H1 (cell line): ENCODE data around the gene C9orf50. TPM values are rescaled to one million over a fixed set of nuclear protein-coding genes. Genes with fewer than 3 reads are reported as not detected.

Source experiments
- CTCF ChIA-PET: fragments of 300-600 bp; sonication (Branson Sonifier 250); formaldehyde crosslinking; loops from one replicate; lab custom pipeline; 2021; ENCODE audit not compliant: partially characterized antibody; lab: Charles Lee
- POLR2A ChIA-PET: fragments of 300-600 bp; sonication (Branson Sonifier 250); formaldehyde crosslinking; loops from one replicate; lab custom pipeline; 2021; ENCODE audit warnings: inconsistent platforms; ENCODE audit not compliant: partially characterized antibody; lab: Charles Lee
- DNase-seq, 2 experiments: peaks; one replicate each; pipeline versions ENCODE4 v3.0.0 to v3.0.0-alpha.2; 2010 to 2022; ENCODE audit warnings: low spot score in 2 of 2, low read depth in 1 of 2, mixed read lengths in 1 of 2
- FAIRE-seq: peaks from 2 replicates; lab custom pipeline; 2011; peaks lifted over from hg19 to GRCh38; lab: Jason Lieb, UNC
- H2AFZ ChIP-seq: 2 replicates; pipeline ENCODE4 v1.8.1; 2012; ENCODE audit warnings: low read length, inconsistent platforms
- H2AK5ac ChIP-seq: 2 replicates; pipeline ENCODE4 v1.6.1; 2013; ENCODE audit warnings: low read depth, low read length
- H2BK120ac ChIP-seq: replicated peaks from 2 replicates; pipeline ENCODE3; 2013; ENCODE audit warnings: low read depth, low read length, inconsistent platforms
- H2BK12ac ChIP-seq: 2 replicates; pipeline ENCODE4 v1.6.1; 2013; ENCODE audit warnings: low read depth, low read length
- H2BK15ac ChIP-seq: 2 replicates; pipeline ENCODE4 v1.6.1; 2013; ENCODE audit warnings: low read length
- H2BK20ac ChIP-seq: 2 replicates; pipeline ENCODE4 v1.6.1; 2013; ENCODE audit warnings: low read length
- H2BK5ac ChIP-seq: 2 replicates; pipeline ENCODE4 v1.6.1; 2013; ENCODE audit warnings: low read depth, low read length
- H3K14ac ChIP-seq: 2 replicates; pipeline ENCODE4 v1.6.1; 2013; ENCODE audit warnings: inconsistent platforms; ENCODE audit not compliant: insufficient read length
- H3K18ac ChIP-seq: 2 replicates; pipeline ENCODE4 v1.6.1; 2013; ENCODE audit warnings: low read length; ENCODE audit errors: extremely low read depth
- H3K23ac ChIP-seq: 2 replicates; pipeline ENCODE4 v1.6.1; 2013; ENCODE audit warnings: inconsistent platforms; ENCODE audit not compliant: insufficient read length
- H3K23me2 ChIP-seq: 2 replicates; pipeline ENCODE4 v1.6.1; 2013; ENCODE audit warnings: low read depth, low read length
- H3K27ac ChIP-seq: 2 replicates; pipeline ENCODE4 v1.6.1; 2011; ENCODE audit warnings: low read depth, low read length, inconsistent platforms
- H3K27me3 ChIP-seq, 4 experiments: replicated peaks in 1 of 4; 1 replicate in 1 of 4; 2 replicates in 3 of 4; pipeline versions ENCODE4 v1.6.1 to v1.8.1; 2011 to 2013; ENCODE audit warnings: low read length in 3 of 4, mild to moderate bottlenecking in 3 of 4, inconsistent platforms in 2 of 4, mixed read lengths in 2 of 4, moderate library complexity in 1 of 4; ENCODE audit not compliant: control insufficient read depth in 3 of 4, insufficient read depth in 3 of 4; ENCODE audit errors: extremely low read depth in 1 of 4
- H3K36me3 ChIP-seq, 4 experiments: 2 replicates each; pipeline versions ENCODE4 v1.6.1 to v1.8.1; 2011 to 2013; ENCODE audit warnings: mild to moderate bottlenecking in 4 of 4, low read length in 3 of 4, moderate library complexity in 2 of 4, control low read depth in 1 of 4, inconsistent platforms in 1 of 4; ENCODE audit not compliant: insufficient read depth in 4 of 4, control insufficient read depth in 2 of 4
- H3K4ac ChIP-seq: replicated peaks from 2 replicates; pipeline ENCODE3; 2013; ENCODE audit warnings: low read length, low read depth, mixed read lengths, inconsistent platforms; ENCODE audit not compliant: insufficient read length
- H3K4me1 ChIP-seq, 4 experiments: replicated peaks in 1 of 4; 1 replicate in 1 of 4; 2 replicates in 3 of 4; pipeline versions ENCODE4 v1.6.1 to v1.8.1; 2011 to 2013; ENCODE audit warnings: low read length in 3 of 4, inconsistent platforms in 2 of 4, mixed read lengths in 1 of 4; ENCODE audit not compliant: insufficient read depth in 4 of 4, control insufficient read depth in 3 of 4
- H3K4me2 ChIP-seq, 2 experiments: 2 replicates each; pipeline versions ENCODE4 v1.6.1 to v1.8.1; 2011 to 2013; ENCODE audit warnings: low read depth in 2 of 2, low read length in 2 of 2, control low read depth in 1 of 2, inconsistent platforms in 1 of 2, mild to moderate bottlenecking in 1 of 2; ENCODE audit not compliant: insufficient read depth in 1 of 2
- H3K4me3 ChIP-seq, 4 experiments: fragments of 200-600, 300-600 bp in 1 of 4; sonication (generic), shearing (Covaris generic), sonication (Bioruptor Twin) in 1 of 4; 2 replicates each; pipeline versions ENCODE4 v1.5.1 to v1.8.1; 2011 to 2016; ENCODE audit warnings: low read length in 4 of 4, low read depth in 3 of 4, control low read depth in 2 of 4, inconsistent platforms in 2 of 4, mild to moderate bottlenecking in 2 of 4, mixed read lengths in 1 of 4, moderate library complexity in 1 of 4; ENCODE audit not compliant: insufficient read depth in 2 of 4; ENCODE audit errors: extremely low read depth in 1 of 4
- H3K56ac ChIP-seq: replicated peaks from 2 replicates; pipeline ENCODE3; 2013; ENCODE audit warnings: low read depth, mild to moderate bottlenecking, mixed read lengths, low read length, inconsistent platforms; ENCODE audit not compliant: insufficient read length
- H3K79me1 ChIP-seq: 2 replicates; pipeline ENCODE4 v1.6.1; 2013; ENCODE audit warnings: low read depth, low read length, control low read depth
- H3K79me2 ChIP-seq, 2 experiments: 2 replicates each; pipeline versions ENCODE4 v1.6.1 to v1.8.1; 2012 to 2013; ENCODE audit warnings: low read length in 2 of 2, mild to moderate bottlenecking in 2 of 2, inconsistent platforms in 1 of 2; ENCODE audit not compliant: insufficient read depth in 2 of 2, control insufficient read depth in 1 of 2
- H3K9ac ChIP-seq, 4 experiments: replicated peaks in 1 of 4; 1 replicate in 1 of 4; 2 replicates in 3 of 4; pipeline versions ENCODE4 v1.6.1 to v1.8.1; 2011 to 2013; ENCODE audit warnings: low read depth in 3 of 4, low read length in 3 of 4, control low read depth in 2 of 4, mild to moderate bottlenecking in 2 of 4, moderate library complexity in 2 of 4, inconsistent platforms in 1 of 4; ENCODE audit errors: extremely low read depth in 1 of 4
- H3K9me3 ChIP-seq, 2 experiments: 2 replicates each; pipeline versions ENCODE4 v1.6.1 to v1.8.1; 2012 to 2013; ENCODE audit warnings: mild to moderate bottlenecking in 2 of 2, moderate library complexity in 2 of 2, control low read depth in 1 of 2, inconsistent platforms in 1 of 2, low read depth in 1 of 2, low read length in 1 of 2, mixed read lengths in 1 of 2; ENCODE audit not compliant: insufficient read depth in 2 of 2
- H4K20me1 ChIP-seq, 2 experiments: replicated peaks in 1 of 2; 2 replicates each; pipeline versions ENCODE3 to v1.8.1; 2011 to 2013; ENCODE audit warnings: inconsistent platforms in 2 of 2, low read length in 2 of 2, mild to moderate bottlenecking in 1 of 2; ENCODE audit not compliant: insufficient read depth in 2 of 2, control insufficient read depth in 1 of 2
- H4K5ac ChIP-seq: 2 replicates; pipeline ENCODE4 v1.6.1; 2013; ENCODE audit warnings: low read length, low read depth, mixed read lengths, inconsistent platforms; ENCODE audit not compliant: insufficient read length
- H4K8ac ChIP-seq: 2 replicates; pipeline ENCODE4 v1.8.0; 2013; ENCODE audit warnings: mild to moderate bottlenecking, moderate library complexity, low read length, inconsistent platforms; ENCODE audit not compliant: insufficient read depth; ENCODE audit errors: extremely low read depth
- H4K91ac ChIP-seq: replicated peaks from 2 replicates; pipeline ENCODE3; 2013; ENCODE audit warnings: low read length, mixed read lengths, inconsistent platforms; ENCODE audit not compliant: insufficient read length
- BACH1 ChIP-seq: IDR thresholded peaks from 2 replicates; pipeline ENCODE4 v1.6.1; 2012; ENCODE audit warnings: low read length, improper control_type of control experiment
- E2F6 ChIP-seq: IDR thresholded peaks from 2 replicates; pipeline ENCODE4 v1.6.1; 2012; ENCODE audit warnings: inconsistent platforms
- EZH2 ChIP-seq: fragments of 200-600 bp; sonication (generic); IDR thresholded peaks from 2 replicates; pipeline ENCODE4 v1.7.1; 2012; ENCODE audit warnings: low read depth, mild to moderate bottlenecking, moderate library complexity, low read length, inconsistent platforms; ENCODE audit not compliant: severe bottlenecking
- HDAC2 ChIP-seq, 2 experiments: fragments of 300-600 bp in 1 of 2; sonication (generic) in 1 of 2; IDR thresholded peaks; 2 replicates each; pipeline ENCODE4 v1.6.1; 2011 to 2012; ENCODE audit warnings: low read depth in 2 of 2, low read length in 2 of 2, mild to moderate bottlenecking in 2 of 2, moderate library complexity in 2 of 2, borderline replicate concordance in 1 of 2, inconsistent platforms in 1 of 2
- HDAC6 ChIP-seq: IDR thresholded peaks from one replicate; pipeline ENCODE4 v1.7.1; 2012; ENCODE audit warnings: low read depth, mild to moderate bottlenecking, inconsistent platforms, low read length, moderate library complexity
- JUND ChIP-seq: IDR thresholded peaks from 2 replicates; pipeline ENCODE4 v1.6.1; 2011; ENCODE audit warnings: mild to moderate bottlenecking, improper control_type of control experiment, low read length
- NRF1 ChIP-seq: IDR thresholded peaks from 2 replicates; pipeline ENCODE4 v1.6.1; 2011; ENCODE audit warnings: mild to moderate bottlenecking, low read depth, low read length, improper control_type of control experiment
- POLR2AphosphoS5 ChIP-seq: IDR thresholded peaks from 2 replicates; pipeline ENCODE4 v1.6.1; 2011; ENCODE audit warnings: low read depth, low read length
- RXRA ChIP-seq: IDR thresholded peaks from 2 replicates; pipeline ENCODE4 v1.6.1; 2011; ENCODE audit warnings: low read depth, mild to moderate bottlenecking, low read length, moderate library complexity; ENCODE audit not compliant: insufficient read depth
- SIRT6 ChIP-seq: IDR thresholded peaks from one replicate; pipeline ENCODE4 v1.7.1; 2012; ENCODE audit warnings: low read length, inconsistent platforms
- SP4 ChIP-seq: IDR thresholded peaks from 2 replicates; pipeline ENCODE4 v1.6.1; 2012; ENCODE audit warnings: low read length, inconsistent platforms
- TAF1 ChIP-seq: IDR thresholded peaks from 2 replicates; pipeline ENCODE4 v1.6.1; 2011; ENCODE audit warnings: mild to moderate bottlenecking, low read depth, low read length
- TAF7 ChIP-seq: optimal IDR thresholded peaks from 2 replicates; pipeline ENCODE3; 2011; ENCODE audit warnings: low read depth, mild to moderate bottlenecking, inconsistent platforms, low read length, moderate library complexity, borderline replicate concordance
- WGBS, 2 experiments: shearing (Covaris generic) in 1 of 2; methylation state at CpG; one replicate each; pipeline versions ENCODE4 v1.1.6 to v1.1.7; 2013 to 2015; ENCODE audit warnings: low lambda C conversion rate in 2 of 2, mixed read lengths in 2 of 2, inconsistent platforms in 1 of 2, low coverage in 1 of 2, missing lambda C conversion rate in 1 of 2; ENCODE audit not compliant: insufficient replicate concordance in 2 of 2, insufficient coverage in 1 of 2, insufficient read length in 1 of 2; ENCODE audit errors: extremely low coverage in 1 of 2, missing lambda C conversion rate in 1 of 2; 5-methylcytosine and 5-hydroxymethylcytosine counted together
- polyA plus RNA-seq, 7 experiments: library from polyadenylated mRNA; depleted of rRNA in 3 of 7; stranded (reverse) in 5 of 7; unstranded in 2 of 7; fragments of >200 nt in 5 of 7; fragments of 200-250 nt in 2 of 7; gene quantifications; 1 replicate in 5 of 7; 2 replicates in 1 of 7; 4 replicates in 1 of 7; pipeline versions ENCODE4 v1.2.1 to v1.2.3, GENCODE V29; 2011 to 2013; ENCODE audit warnings: missing spikeins in 2 of 7, mixed read lengths in 2 of 7
- total RNA-seq: library from RNA; stranded (reverse); fragmentation: NEBNext Ultra II Directional; extraction: Animal tissue kit (Norgen Biotek cat#: 25700); gene quantifications from 2 replicates; pipeline ENCODE4 v1.2.1, GENCODE V29; 2021

The C9orf50 gene
- total and polyA plus RNA-seq, 2 of the 8 experiments (the other 6 are each of a cell fraction or from before 2014, with no cell fraction given): not detected

GRCh38 chr9:129665389-129665775 is 44.5 kb upstream of the C9orf50 start, which contains the start of gene PRRX2:
Gene PRRX2, plus strand, starts transcription at chr9:129665647. Its CDS starts 221 bp downstream, at chr9:129665868.
- Histone ChIP-seq H3K27ac (no peak within 1 kb of the TSS), H3K79me1 (no peaks in the 10 kb centered on the region), H3K9ac (peak within 1 kb of the TSS in 1 of 4 experiments; percentile 34; a peak in 2 of 7 replicates), H4K20me1 (no peaks in the 10 kb centered on the region), H3K4me2 (peak within 1 kb of the TSS; percentile 52 to 72), H2AK5ac (no peak within 1 kb of the TSS), H3K9me3 (no peaks in the 10 kb centered on the region), H2BK15ac (no peak within 1 kb of the TSS), H2BK5ac (no peak within 1 kb of the TSS), H3K36me3 (no peaks in the 10 kb centered on the region), H3K23ac (no peak within 1 kb of the TSS), H2AFZ (no peak within 1 kb of the TSS; the same call in 1 of the 2 replicates), H3K27me3 (peaks cover 9 to 30% (median 21%) of the 10 kb centered on the region in 4 experiments), H3K14ac (no peak within 1 kb of the TSS), H3K18ac (no peak within 1 kb of the TSS), H4K91ac (no peak within 1 kb of the TSS), H2BK12ac (peak within 1 kb of the TSS; percentile 50; the same call in 1 of the 2 replicates), H3K23me2 (peaks cover 9% of the 10 kb centered on the region; the same call in 1 of the 2 replicates), H3K4ac (no peak within 1 kb of the TSS), H4K5ac (no peak within 1 kb of the TSS), H2BK20ac (no peak within 1 kb of the TSS), H4K8ac (no peak within 1 kb of the TSS; the same call in 1 of the 2 replicates), H3K4me3 (peak within 1 kb of the TSS; percentile 32 to 77 (median 40)), H3K79me2 (no peaks in the 10 kb centered on the region), H2BK120ac (no peak within 1 kb of the TSS), H3K56ac (no peak within 1 kb of the TSS), H3K4me1 (peaks cover 0 to 7% (median 4%) of the 10 kb centered on the region in 4 experiments; a peak in 6 of 7 replicates)
- no CpG with 5 or more reads among the region's 37 CpGs for WGBS, 2 experiments
- DNase-seq (peak in 1 of 2 experiments; percentile 75), FAIRE-seq (no peak)
- ChIA-PET POLR2A (interaction anchor here (0.8 to 3.0 kb wide), 2 partner anchors 10 to 21 kb away, joined by 3 to 6 read pairs; no protein-coding TSS in a partner anchor), CTCF (interaction anchor here (0.6 to 2.9 kb wide), 2 partner anchors 11 to 119 kb away, joined by 4 to 7 read pairs; no protein-coding TSS in a partner anchor)
- no peak for TF ChIP-seq RXRA
- TF ChIP-seq SIRT6: no peak
- TF ChIP-seq JUND: no peak
- no peak for TF ChIP-seq BACH1
- TF ChIP-seq POLR2AphosphoS5: no peak
- no peak for TF ChIP-seq NRF1
- TF ChIP-seq TAF1: no peak
- TF ChIP-seq EZH2: peak; percentile 49
- no peak for TF ChIP-seq HDAC2 (IDR thresholded peaks at IDR 0.05; ENCODE audit: borderline replicate concordance in 1 of 2, low read depth in 2 of 2, low read length in 2 of 2)
- TF ChIP-seq HDAC6: no peak
- TF ChIP-seq SP4: no peak
- peak; percentile 76 for TF ChIP-seq E2F6
- no peak for TF ChIP-seq TAF7
